Cardiac septum (tissue), 1 donor: ENCODE data around the gene VILL. TPM values are rescaled to one million over a fixed set of nuclear protein-coding genes. Genes with fewer than 3 reads are reported as not detected.
A peak's percentile ranks its signal among the peaks of the same experiment; 100 is the strongest.
"Not testable (repeated sequence)": the region's sequence is repeated elsewhere in the genome, so short reads cannot be mapped to it uniquely, and the experiment has no call there.

Experiments used
- DNase-seq: peaks from one replicate; pipeline ENCODE4 v3.0.0-alpha.2; 2020; ENCODE audit warnings: low spot score
- intact Hi-C: fragments of 100-400 bp; cut with DNase I; formaldehyde crosslinking; loops from one replicate; pipeline ENCODE4 v1.14.0; 2022
- microRNA-seq: library from miRNA; unstranded; fragments of <30 nt; microRNA quantifications from one replicate; pipeline ENCODE4 v1.2.0, GENCODE V29; 2020
- total RNA-seq: library from RNA; stranded (reverse); fragmentation: NEBNext Ultra II Directional; extraction: Animal tissue kit (Norgen Biotek cat#: 25700); gene quantifications from one replicate; pipeline ENCODE4 v1.2.1, GENCODE V29; 2021
- donor health status: DM: no; HTN: no; CAD: no.

VILL gene
- total RNA-seq, 1 donor from 2014 or later: 2.6 TPM

GRCh38 chr3:38047896-38048295 lies 57.3 kb downstream of the VILL start:
- DNase-seq: no peak
- intact Hi-C loops: no loop called here

- intact Hi-C loops: no loop called here
- no peak for DNase-seq
Observed at GRCh38 chr3:38049358-38050126, 59.0 kb downstream of the VILL start.

GRCh38 chr3:38051131-38051530 lies 60.5 kb downstream of the VILL start:
- DNase-seq: no peak
- intact Hi-C loops: no loop called here

GRCh38 chr3:38053286-38053685 lies 62.7 kb downstream of the VILL start:
- DNase-seq, intact Hi-C loops: not testable (repeated sequence)

- intact Hi-C loops, DNase-seq: not testable (repeated sequence)
Observed at GRCh38 chr3:38053813-38054498, 63.4 kb downstream of the VILL start.

GRCh38 chr3:38054499-38055001 lies 64.0 kb downstream of the VILL start:
- DNase-seq: no peak
- intact Hi-C loops: no loop called here

Small RNA genes lying within 50 kb of the gene (microRNA-seq; reads per million reads assigned to microRNA genes)
- 5.8 reads per million, percentile 9 among the genes with 10 or more reads in this experiment for gene MIR26A1

Other genes starting within 250 kb of the VILL start
- 36.4 TPM for gene CTDSPL, start 128.9 kb upstream of the VILL start, total RNA-seq
- 10.1 TPM for gene PLCD1, start 38.9 kb downstream of the VILL start, total RNA-seq
- 0.22 TPM for gene DLEC1, start 48.4 kb downstream of the VILL start, total RNA-seq
- 86.8 TPM for gene ACAA1, start 146.3 kb downstream of the VILL start, total RNA-seq
- gene MYD88, start 147.9 kb downstream of the VILL start, total RNA-seq: 8.5 TPM
- gene OXSR1, start 174.8 kb downstream of the VILL start, total RNA-seq: 30.6 TPM